Measurements from ENCODE around the gene OPCML. TPM values are rescaled to one million over a fixed set of nuclear protein-coding genes. Genes with fewer than 3 reads are reported as not detected.
A peak's percentile ranks its signal among the peaks of the same experiment; 100 is the strongest.

OPCML gene
- total and polyA plus RNA-seq, 2 of the 13 experiments (the other 11 are each of a cell fraction or from before 2014, with no cell fraction given) = not detected

DNA sequence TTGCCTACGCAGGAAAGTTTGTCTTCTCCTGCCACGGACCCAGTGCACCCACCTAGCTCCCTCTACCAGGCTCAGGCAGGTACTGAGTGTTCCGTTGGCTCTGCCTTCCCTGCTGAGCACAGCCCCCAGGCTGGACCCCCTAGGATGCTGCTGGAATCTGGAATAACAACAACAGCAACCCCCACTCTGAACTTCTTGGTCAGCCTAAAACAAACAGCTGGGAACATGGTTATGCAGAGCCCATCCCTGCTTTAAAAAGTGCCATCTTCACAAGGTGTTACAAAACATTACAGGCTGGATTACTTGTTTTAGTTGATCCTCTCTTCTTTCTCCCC, 1.8 kb downstream of the OPCML start:
- no peaks in the 10 kb centered on the region for H3K36me3 ChIP-seq (replicated peaks in 1 of 2; ENCODE audit: control insufficient read depth in 1 of 2, insufficient read depth in 2 of 2, low read length in 2 of 2)
- no peak overlapping the region for H3K27ac ChIP-seq (ENCODE audit: extremely low read length, insufficient read depth, low read length)
- no peak overlapping the region for H2AFZ ChIP-seq (ENCODE audit: low read length)
- no peaks in the 10 kb centered on the region for H4K20me1 ChIP-seq (ENCODE audit: insufficient read depth, low read length)
- ATAC-seq = peak; percentile 62
- no peaks in the 10 kb centered on the region for H3K9me3 ChIP-seq (ENCODE audit: low read length)
- H3K9ac ChIP-seq (ENCODE audit: insufficient read depth, low read depth, low read length) = no peak overlapping the region
- peaks cover 3 to 31% of the 10 kb centered on the region in 2 experiments; a peak in 3 of 5 replicates for H3K27me3 ChIP-seq (ENCODE audit: control insufficient read depth in 1 of 2, insufficient read depth in 2 of 2, low read length in 2 of 2)
- ChIA-PET POLR2A (no interaction called here), CTCF (ENCODE audit: low intra/inter-chr PET ratio, low total read pairs) (no interaction called here)
- no peak for TF ChIP-seq SIN3B (IDR thresholded peaks at IDR 0.05; ENCODE audit: low read length)
- TF ChIP-seq DNMT1 (CRISPR knock-in tag; IDR thresholded peaks at IDR 0.05) = no peak
- no peak for TF ChIP-seq MEF2D (CRISPR knock-in tag; IDR thresholded peaks at IDR 0.05)
- TF ChIP-seq ZZZ3 (CRISPR knock-in tag; IDR thresholded peaks at IDR 0.05; ENCODE audit: borderline replicate concordance) = no peak
- no peak for TF ChIP-seq TCF7 (IDR thresholded peaks at IDR 0.05; ENCODE audit: low read depth)
- TF ChIP-seq ZIK1 (CRISPR knock-in tag; IDR thresholded peaks at IDR 0.05; ENCODE audit: borderline replicate concordance, low read depth) = no peak
- TF ChIP-seq, protein P1, sequence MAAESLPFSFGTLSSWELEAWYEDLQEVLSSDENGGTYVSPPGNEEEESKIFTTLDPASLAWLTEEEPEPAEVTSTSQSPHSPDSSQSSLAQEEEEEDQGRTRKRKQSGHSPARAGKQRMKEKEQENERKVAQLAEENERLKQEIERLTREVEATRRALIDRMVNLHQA (CRISPR knock-in tag; IDR thresholded peaks at IDR 0.05) = no peak
- TF ChIP-seq HOXA3 (CRISPR knock-in tag; IDR thresholded peaks at IDR 0.05) = no peak
- TF ChIP-seq, protein P2, sequence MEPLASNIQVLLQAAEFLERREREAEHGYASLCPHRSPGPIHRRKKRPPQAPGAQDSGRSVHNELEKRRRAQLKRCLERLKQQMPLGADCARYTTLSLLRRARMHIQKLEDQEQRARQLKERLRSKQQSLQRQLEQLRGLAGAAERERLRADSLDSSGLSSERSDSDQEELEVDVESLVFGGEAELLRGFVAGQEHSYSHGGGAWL (CRISPR knock-in tag; IDR thresholded peaks at IDR 0.05) = no peak
- no peak for TF ChIP-seq ZNF841 (CRISPR knock-in tag; IDR thresholded peaks at IDR 0.05; ENCODE audit: borderline replicate concordance)
- TF ChIP-seq TOPORS (CRISPR knock-in tag; IDR thresholded peaks at IDR 0.05) = no peak
- no peak for TF ChIP-seq RFX3 (CRISPR knock-in tag; IDR thresholded peaks at IDR 0.05)
- TF ChIP-seq ZNF670 (CRISPR knock-in tag; IDR thresholded peaks at IDR 0.05; ENCODE audit: borderline replicate concordance) = no peak
- no peak for TF ChIP-seq NCOA5 (CRISPR knock-in tag; IDR thresholded peaks at IDR 0.05)
- TF ChIP-seq BRCA1 (CRISPR knock-in tag; IDR thresholded peaks at IDR 0.05) = no peak
- no peak for TF ChIP-seq ZNF354B (CRISPR knock-in tag; IDR thresholded peaks at IDR 0.05)
- TF ChIP-seq, protein P3, sequence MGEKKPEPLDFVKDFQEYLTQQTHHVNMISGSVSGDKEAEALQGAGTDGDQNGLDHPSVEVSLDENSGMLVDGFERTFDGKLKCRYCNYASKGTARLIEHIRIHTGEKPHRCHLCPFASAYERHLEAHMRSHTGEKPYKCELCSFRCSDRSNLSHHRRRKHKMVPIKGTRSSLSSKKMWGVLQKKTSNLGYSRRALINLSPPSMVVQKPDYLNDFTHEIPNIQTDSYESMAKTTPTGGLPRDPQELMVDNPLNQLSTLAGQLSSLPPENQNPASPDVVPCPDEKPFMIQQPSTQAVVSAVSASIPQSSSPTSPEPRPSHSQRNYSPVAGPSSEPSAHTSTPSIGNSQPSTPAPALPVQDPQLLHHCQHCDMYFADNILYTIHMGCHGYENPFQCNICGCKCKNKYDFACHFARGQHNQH (CRISPR knock-in tag; IDR thresholded peaks at IDR 0.05) = no peak
- intact Hi-C loops (cut with micrococcal nuclease; ENCODE audit: unreplicated experiment) (no loop called here), in situ Hi-C loops (cut with HindIII; ENCODE audit: extremely low pct_ligation_motif_present, low pct_unique_long_range_greater_than_20kb) (no loop called here)
- DNase-seq (ENCODE audit: low spot score) = no peak
- 0% methylated on average over 2 of the region's 3 CpGs for WGBS (ENCODE audit: low lambda C conversion rate)
- no peak overlapping the region for H3K4me2 ChIP-seq (ENCODE audit: low read depth, low read length)
- H3K4me1 ChIP-seq (ENCODE audit: insufficient read depth, low read length) = no peaks in the 10 kb centered on the region
- BruUV-seq (replicated peaks) = no TSS peak
- H3K79me2 ChIP-seq (ENCODE audit: insufficient read depth, low read length) = no peaks in the 10 kb centered on the region
- no peak for FAIRE-seq
- H3K4me3 ChIP-seq (replicated peaks in 1 of 3; ENCODE audit: insufficient read depth in 1 of 3, low read depth in 2 of 3, low read length in 3 of 3) = no peak overlapping the region

Measured in HepG2 (cell line).